ENCODE results near the gene ZNF462. TPM values are rescaled to one million over a fixed set of nuclear protein-coding genes. Genes with fewer than 3 reads are reported as not detected.

The ZNF462 gene
- total and polyA plus RNA-seq, 4 donors: 30.6 to 61.7 (median 41.7) TPM

DNA sequence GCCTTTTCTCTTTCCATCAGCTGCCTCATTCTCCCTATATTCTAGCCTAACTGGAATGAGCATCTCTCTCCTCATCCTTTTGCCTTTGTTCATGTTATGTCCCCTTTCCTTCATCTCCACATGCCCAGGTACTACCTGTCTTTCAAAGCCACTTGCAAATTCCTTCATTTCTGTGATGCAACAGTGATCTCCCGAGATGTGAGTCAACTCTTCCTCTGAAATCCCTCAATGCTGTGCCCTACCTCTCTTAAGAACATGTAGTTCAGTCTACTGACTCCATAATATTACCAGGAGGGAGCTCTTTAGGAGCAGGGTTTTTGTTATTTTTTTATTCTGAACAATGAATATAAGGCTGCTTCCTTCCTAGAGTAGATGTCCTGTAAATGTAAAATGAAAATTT lies 91.6 kb downstream of the ZNF462 start:
- Histone ChIP-seq H3K36me3 (ENCODE audit: control insufficient read depth, insufficient read depth, low read length) (peaks cover 10% of the 10 kb centered on the region), H3K4me1 (ENCODE audit: control insufficient read depth, insufficient read depth, low read length) (no peaks in the 10 kb centered on the region), H3K27me3 (ENCODE audit: control insufficient read depth, insufficient read depth, low read length) (no peaks in the 10 kb centered on the region), H3K27ac (ENCODE audit: low read depth, low read length) (no peak overlapping the region), H3K9me3 (ENCODE audit: control insufficient read depth, insufficient read depth, low read length) (no peaks in the 10 kb centered on the region), H3K4me3 (ENCODE audit: low read depth, low read length) (no peak overlapping the region)
- DNase-seq (ENCODE audit: low read depth in 4 of 6, low spot score in 6 of 6): no peak
- WGBS (ENCODE audit: insufficient coverage): 80% methylated on average over 1 of the region's 1 CpG

DNA sequence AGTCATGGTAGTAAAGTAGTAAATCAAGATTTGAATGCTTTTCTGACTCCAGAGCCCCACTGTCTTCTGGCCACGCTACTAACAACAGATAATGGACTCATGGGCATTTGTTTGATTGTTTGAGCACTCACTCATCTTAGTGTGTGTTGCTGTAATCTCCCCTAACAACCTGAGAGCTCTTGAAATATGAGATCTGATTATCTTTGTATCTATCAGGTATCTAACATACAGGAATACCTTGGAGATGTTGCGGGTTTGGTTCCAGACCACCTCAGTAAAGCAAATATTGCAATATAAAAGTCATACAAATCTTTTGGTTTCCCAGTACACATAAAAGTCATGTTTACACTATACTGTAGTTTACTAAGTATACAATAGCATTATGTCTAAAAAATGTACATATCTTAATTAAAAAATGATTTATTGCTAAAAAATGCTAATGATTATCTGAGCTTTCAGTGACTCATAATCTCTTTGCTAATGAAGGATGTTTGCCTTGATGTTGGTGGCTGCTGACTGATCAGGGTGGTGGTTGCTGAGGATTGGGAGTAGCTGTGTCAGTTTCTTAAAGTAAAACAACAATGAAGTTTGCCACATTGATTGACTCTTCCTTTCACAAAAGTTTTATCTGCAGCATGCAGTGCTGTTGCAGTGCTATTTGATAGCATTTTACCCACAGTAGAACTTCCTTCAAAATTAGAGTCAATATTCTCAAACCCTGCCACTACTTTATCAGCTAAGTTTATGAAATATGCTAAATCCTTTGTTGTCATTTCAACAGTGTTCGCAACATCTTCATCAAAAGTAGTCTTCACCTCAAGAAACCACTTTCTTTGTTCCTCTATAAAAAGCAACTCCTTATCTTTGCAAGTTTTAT lies 92.2 kb downstream of the ZNF462 start:
- no peaks in the 10 kb centered on the region for H3K27me3 ChIP-seq (ENCODE audit: control insufficient read depth, insufficient read depth, low read length)
- H3K4me1 ChIP-seq (ENCODE audit: control insufficient read depth, insufficient read depth, low read length): no peaks in the 10 kb centered on the region
- H3K27ac ChIP-seq (ENCODE audit: low read depth, low read length): no peak overlapping the region
- H3K9me3 ChIP-seq (ENCODE audit: control insufficient read depth, insufficient read depth, low read length): no peaks in the 10 kb centered on the region
- no CpG with 5 or more reads among the region's 3 CpGs for WGBS (ENCODE audit: insufficient coverage)
- no peak for DNase-seq (ENCODE audit: low read depth in 4 of 6, low spot score in 6 of 6)
- no peak overlapping the region for H3K4me3 ChIP-seq (ENCODE audit: low read depth, low read length)
- H3K36me3 ChIP-seq (ENCODE audit: control insufficient read depth, insufficient read depth, low read length): peaks cover 10% of the 10 kb centered on the region

DNA sequence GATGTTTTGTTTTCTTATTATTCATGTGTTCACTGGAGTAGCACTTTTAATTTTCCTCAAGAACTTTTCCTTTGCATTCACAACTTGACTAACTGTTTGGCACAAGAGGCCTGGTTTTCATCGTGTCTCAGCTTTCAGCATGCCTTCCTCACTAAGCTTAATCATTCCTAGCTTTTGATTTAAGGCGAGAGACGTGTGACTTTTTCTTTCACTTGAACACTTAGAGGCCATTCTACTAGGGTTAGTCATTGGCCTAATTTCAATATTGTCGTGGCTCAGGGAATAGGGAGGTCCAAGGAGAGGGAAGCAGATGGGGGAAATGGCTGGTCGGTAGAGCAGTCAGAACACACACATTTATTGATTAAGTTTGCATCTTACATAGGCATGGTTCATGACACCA lies 94.0 kb downstream of the ZNF462 start:
- no peak overlapping the region for H3K4me3 ChIP-seq (ENCODE audit: low read depth, low read length)
- peaks cover 7% of the 10 kb centered on the region for H3K36me3 ChIP-seq (ENCODE audit: control insufficient read depth, insufficient read depth, low read length)
- no peak overlapping the region for H3K27ac ChIP-seq (ENCODE audit: low read depth, low read length)
- no peaks in the 10 kb centered on the region for H3K27me3 ChIP-seq (ENCODE audit: control insufficient read depth, insufficient read depth, low read length)
- WGBS (ENCODE audit: insufficient coverage): 50% methylated on average over 1 of the region's 5 CpGs
- H3K4me1 ChIP-seq (ENCODE audit: control insufficient read depth, insufficient read depth, low read length): no peaks in the 10 kb centered on the region
- H3K9me3 ChIP-seq (ENCODE audit: control insufficient read depth, insufficient read depth, low read length): no peaks in the 10 kb centered on the region
- DNase-seq (ENCODE audit: low read depth in 4 of 6, low spot score in 6 of 6): no peak

DNA sequence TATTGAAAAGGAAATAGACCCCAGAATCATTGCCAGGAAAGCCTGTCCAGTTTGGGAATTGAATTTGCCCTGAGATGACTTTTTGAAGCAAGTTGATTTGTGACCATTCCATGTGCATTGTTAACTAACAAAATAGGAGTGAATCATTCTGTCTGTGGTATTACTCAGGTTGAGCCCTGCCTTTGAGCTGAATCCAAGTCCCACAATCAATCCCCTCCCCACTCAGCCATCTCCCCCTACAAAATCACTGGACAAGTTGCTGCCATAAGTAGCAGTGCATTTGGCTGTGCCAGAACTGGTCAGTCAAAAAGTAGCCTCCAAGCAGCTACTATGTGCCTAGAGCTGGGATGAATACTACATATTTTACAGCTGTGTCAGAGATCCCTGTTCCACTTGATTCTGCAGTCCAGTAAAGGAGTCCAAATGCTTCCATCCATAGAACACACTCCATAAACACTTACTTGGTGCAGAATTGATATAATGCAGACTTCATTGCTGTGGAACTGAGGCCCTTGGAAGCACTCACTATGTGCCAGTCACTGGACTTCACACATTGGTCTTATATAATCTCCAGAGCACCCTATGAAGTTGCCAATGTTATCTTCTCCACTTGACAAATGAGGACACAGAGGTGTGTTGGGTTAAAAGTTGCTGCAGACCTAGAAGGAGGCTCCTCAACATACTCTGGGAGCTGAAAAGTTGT lies 96.1 kb downstream of the ZNF462 start:
- peaks cover 7% of the 10 kb centered on the region for H3K36me3 ChIP-seq (ENCODE audit: control insufficient read depth, insufficient read depth, low read length)
- H3K27me3 ChIP-seq (ENCODE audit: control insufficient read depth, insufficient read depth, low read length): no peaks in the 10 kb centered on the region
- no peaks in the 10 kb centered on the region for H3K9me3 ChIP-seq (ENCODE audit: control insufficient read depth, insufficient read depth, low read length)
- DNase-seq (ENCODE audit: low read depth in 4 of 6, low spot score in 6 of 6): no peak
- no peak overlapping the region for H3K4me3 ChIP-seq (ENCODE audit: low read depth, low read length)
- H3K27ac ChIP-seq (ENCODE audit: low read depth, low read length): no peak overlapping the region
- H3K4me1 ChIP-seq (ENCODE audit: control insufficient read depth, insufficient read depth, low read length): no peaks in the 10 kb centered on the region

DNA sequence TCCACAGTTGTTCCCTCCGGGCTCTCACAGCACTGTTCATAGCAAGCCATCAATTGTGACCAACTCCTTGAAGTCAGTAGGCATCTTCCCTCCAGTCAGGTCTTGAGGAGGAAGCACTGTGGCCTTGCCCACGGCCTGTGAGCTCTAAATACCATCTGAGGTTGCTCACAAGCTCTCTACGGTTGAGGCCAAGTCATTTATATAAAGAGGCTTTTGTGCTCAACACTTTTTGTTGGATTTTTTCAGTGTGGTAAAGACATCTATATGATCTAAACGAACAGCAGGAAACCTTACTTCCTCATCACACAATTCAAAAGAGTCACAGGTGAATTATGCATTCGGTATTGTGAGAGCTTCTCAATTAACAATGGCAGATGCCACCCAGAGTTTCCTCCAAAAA lies 97.3 kb downstream of the ZNF462 start:
- no peaks in the 10 kb centered on the region for H3K27me3 ChIP-seq (ENCODE audit: control insufficient read depth, insufficient read depth, low read length)
- DNase-seq (ENCODE audit: low read depth in 4 of 6, low spot score in 6 of 6): no peak
- no peak overlapping the region for H3K4me3 ChIP-seq (ENCODE audit: low read depth, low read length)
- no peaks in the 10 kb centered on the region for H3K9me3 ChIP-seq (ENCODE audit: control insufficient read depth, insufficient read depth, low read length)
- no peaks in the 10 kb centered on the region for H3K4me1 ChIP-seq (ENCODE audit: control insufficient read depth, insufficient read depth, low read length)
- 55% methylated on average over 2 of the region's 5 CpGs for WGBS (ENCODE audit: insufficient coverage)
- no peak overlapping the region for H3K27ac ChIP-seq (ENCODE audit: low read depth, low read length)
- H3K36me3 ChIP-seq (ENCODE audit: control insufficient read depth, insufficient read depth, low read length): peaks cover 7% of the 10 kb centered on the region

DNA sequence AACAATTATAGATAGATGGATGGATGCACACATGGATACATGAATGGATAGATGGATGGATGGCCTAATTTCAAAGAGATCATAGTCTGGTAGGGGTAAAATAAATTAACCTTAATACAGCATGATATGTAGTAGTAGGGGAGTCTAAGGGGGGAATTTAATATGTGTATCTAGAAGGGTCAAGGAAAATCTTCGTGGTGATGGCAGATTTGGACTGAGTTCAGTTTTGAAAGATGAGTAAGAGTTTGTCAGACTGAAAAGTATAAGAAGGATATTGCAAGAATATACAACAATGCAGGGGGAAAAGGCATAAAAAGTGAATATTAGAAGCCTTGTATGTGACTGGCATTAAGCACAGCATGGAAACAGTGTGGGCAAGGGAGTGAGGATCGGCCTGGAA lies 98.7 kb downstream of the ZNF462 start:
- no peaks in the 10 kb centered on the region for H3K4me1 ChIP-seq (ENCODE audit: control insufficient read depth, insufficient read depth, low read length)
- DNase-seq (ENCODE audit: low read depth in 4 of 6, low spot score in 6 of 6): no peak
- H3K4me3 ChIP-seq (ENCODE audit: low read depth, low read length): no peak overlapping the region
- H3K9me3 ChIP-seq (ENCODE audit: control insufficient read depth, insufficient read depth, low read length): no peaks in the 10 kb centered on the region
- H3K36me3 ChIP-seq (ENCODE audit: control insufficient read depth, insufficient read depth, low read length): peaks cover 7% of the 10 kb centered on the region
- H3K27ac ChIP-seq (ENCODE audit: low read depth, low read length): no peak overlapping the region
- no peaks in the 10 kb centered on the region for H3K27me3 ChIP-seq (ENCODE audit: control insufficient read depth, insufficient read depth, low read length)
- 85% methylated on average over 2 of the region's 2 CpGs for WGBS (ENCODE audit: insufficient coverage)

DNA sequence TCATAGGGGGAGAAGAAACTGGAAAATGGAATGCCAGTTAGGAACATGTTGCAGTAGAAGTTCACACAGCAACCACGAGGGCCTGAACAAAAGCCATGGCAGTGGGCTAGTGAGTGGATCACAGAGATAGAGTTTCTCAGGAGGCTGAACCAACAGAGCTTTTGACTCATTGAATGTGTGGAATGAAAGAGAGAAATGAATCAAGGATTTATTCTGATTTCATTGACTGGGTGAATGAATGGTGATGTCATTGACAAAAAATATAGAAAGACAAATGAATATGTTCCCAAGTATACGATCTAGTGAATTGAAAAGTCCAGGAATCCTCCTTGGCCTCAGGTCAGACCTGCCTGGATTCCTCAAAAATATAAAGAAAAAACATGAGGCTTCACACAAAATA lies 99.2 kb downstream of the ZNF462 start:
- no peak overlapping the region for H3K27ac ChIP-seq (ENCODE audit: low read depth, low read length)
- H3K4me3 ChIP-seq (ENCODE audit: low read depth, low read length): no peak overlapping the region
- H3K27me3 ChIP-seq (ENCODE audit: control insufficient read depth, insufficient read depth, low read length): no peaks in the 10 kb centered on the region
- no peak for DNase-seq (ENCODE audit: low read depth in 4 of 6, low spot score in 6 of 6)
- WGBS (ENCODE audit: insufficient coverage): 37% methylated on average over 1 of the region's 2 CpGs
- H3K4me1 ChIP-seq (ENCODE audit: control insufficient read depth, insufficient read depth, low read length): no peaks in the 10 kb centered on the region
- H3K36me3 ChIP-seq (ENCODE audit: control insufficient read depth, insufficient read depth, low read length): peaks cover 7% of the 10 kb centered on the region
- no peaks in the 10 kb centered on the region for H3K9me3 ChIP-seq (ENCODE audit: control insufficient read depth, insufficient read depth, low read length)

DNA sequence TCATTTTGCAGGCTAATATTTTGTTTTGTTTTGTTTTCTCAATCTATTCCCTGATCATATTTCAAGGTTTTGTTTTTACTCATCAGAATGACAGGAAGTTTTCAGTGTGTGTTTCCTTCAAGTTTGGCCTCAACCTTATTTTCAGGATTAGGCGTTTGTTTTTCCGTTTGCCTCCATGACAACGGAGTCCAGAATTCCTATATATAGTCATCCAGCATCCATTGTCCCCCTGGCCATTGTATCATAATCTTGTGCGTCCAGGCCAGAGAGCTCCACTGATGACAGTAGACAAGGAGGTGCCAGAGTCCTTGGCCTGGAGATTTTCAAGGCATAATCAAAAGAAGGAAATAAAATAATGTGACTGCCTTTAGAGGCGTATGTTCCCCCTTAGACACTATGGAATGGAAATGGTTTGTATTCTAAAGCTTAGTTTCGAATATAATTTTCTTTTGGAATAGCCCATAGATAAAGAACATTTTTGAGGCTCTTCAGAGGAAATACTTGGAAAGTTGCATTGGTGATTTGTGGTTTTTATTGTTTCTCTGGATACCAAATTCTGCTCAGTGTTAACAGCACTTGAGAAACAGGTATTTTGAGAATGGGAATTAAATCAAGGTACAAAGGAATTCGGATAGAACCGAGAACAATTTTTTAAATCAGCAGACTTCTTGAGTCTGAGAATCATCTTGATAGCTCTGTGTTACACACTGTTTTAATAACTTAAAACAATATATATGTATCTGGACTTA lies 99.8 kb downstream of the ZNF462 start:
- H3K36me3 ChIP-seq (ENCODE audit: control insufficient read depth, insufficient read depth, low read length): peaks cover 7% of the 10 kb centered on the region
- no peak overlapping the region for H3K27ac ChIP-seq (ENCODE audit: low read depth, low read length)
- no peak for DNase-seq (ENCODE audit: low read depth in 4 of 6, low spot score in 6 of 6)
- H3K27me3 ChIP-seq (ENCODE audit: control insufficient read depth, insufficient read depth, low read length): no peaks in the 10 kb centered on the region
- H3K4me1 ChIP-seq (ENCODE audit: control insufficient read depth, insufficient read depth, low read length): no peaks in the 10 kb centered on the region
- WGBS (ENCODE audit: insufficient coverage): 80% methylated on average over 2 of the region's 8 CpGs
- no peaks in the 10 kb centered on the region for H3K9me3 ChIP-seq (ENCODE audit: control insufficient read depth, insufficient read depth, low read length)
- H3K4me3 ChIP-seq (ENCODE audit: low read depth, low read length): no peak overlapping the region

DNA sequence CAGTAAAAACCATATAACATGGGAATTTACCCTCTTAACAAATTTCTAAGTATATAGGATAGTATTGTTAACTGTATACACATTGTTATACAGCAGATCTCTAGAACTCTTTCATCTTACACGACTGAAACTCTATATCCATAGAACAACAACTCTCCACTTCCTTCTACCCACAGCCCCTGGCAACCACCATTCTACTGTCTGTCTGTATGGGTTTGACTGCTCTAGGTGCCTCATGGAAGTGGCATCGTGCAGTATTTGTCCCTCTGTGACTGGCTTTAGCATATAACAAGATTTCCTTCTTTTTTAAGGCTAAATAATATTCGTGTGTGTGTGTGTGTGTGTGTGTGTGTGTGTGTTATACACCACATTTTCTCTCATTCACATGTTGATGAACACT lies 100.7 kb downstream of the ZNF462 start:
- H3K9me3 ChIP-seq (ENCODE audit: control insufficient read depth, insufficient read depth, low read length): no peaks in the 10 kb centered on the region
- H3K27ac ChIP-seq (ENCODE audit: low read depth, low read length): no peak overlapping the region
- WGBS (ENCODE audit: insufficient coverage): no CpG with 5 or more reads among the region's 3 CpGs
- H3K27me3 ChIP-seq (ENCODE audit: control insufficient read depth, insufficient read depth, low read length): no peaks in the 10 kb centered on the region
- no peak overlapping the region for H3K4me3 ChIP-seq (ENCODE audit: low read depth, low read length)
- DNase-seq (ENCODE audit: low read depth in 4 of 6, low spot score in 6 of 6): no peak
- H3K36me3 ChIP-seq (ENCODE audit: control insufficient read depth, insufficient read depth, low read length): peaks cover 4% of the 10 kb centered on the region
- no peaks in the 10 kb centered on the region for H3K4me1 ChIP-seq (ENCODE audit: control insufficient read depth, insufficient read depth, low read length)
